H1 (cell line): ENCODE results near the gene PAIP2. TPM values are rescaled to one million over a fixed set of nuclear protein-coding genes. Genes with fewer than 3 reads are reported as not detected.

Experiments used
- CTCF ChIA-PET: fragments of 300-600 bp; sonication (Branson Sonifier 250); formaldehyde crosslinking; loops from one replicate; lab custom pipeline; 2021; ENCODE audit not compliant: partially characterized antibody; lab: Charles Lee
- POLR2A ChIA-PET: fragments of 300-600 bp; sonication (Branson Sonifier 250); formaldehyde crosslinking; loops from one replicate; lab custom pipeline; 2021; ENCODE audit warnings: inconsistent platforms; ENCODE audit not compliant: partially characterized antibody; lab: Charles Lee
- DNase-seq, 2 experiments: peaks; one replicate each; pipeline versions ENCODE4 v3.0.0 to v3.0.0-alpha.2; 2010 to 2022; ENCODE audit warnings: low spot score in 2 of 2, low read depth in 1 of 2, mixed read lengths in 1 of 2
- FAIRE-seq: peaks from 2 replicates; lab custom pipeline; 2011; peaks lifted over from hg19 to GRCh38; lab: Jason Lieb, UNC
- H2AFZ ChIP-seq: 2 replicates; pipeline ENCODE4 v1.8.1; 2012; ENCODE audit warnings: low read length, inconsistent platforms
- H2AK5ac ChIP-seq: 2 replicates; pipeline ENCODE4 v1.6.1; 2013; ENCODE audit warnings: low read depth, low read length
- H2BK120ac ChIP-seq: replicated peaks from 2 replicates; pipeline ENCODE3; 2013; ENCODE audit warnings: low read depth, low read length, inconsistent platforms
- H2BK12ac ChIP-seq: 2 replicates; pipeline ENCODE4 v1.6.1; 2013; ENCODE audit warnings: low read depth, low read length
- H2BK15ac ChIP-seq: 2 replicates; pipeline ENCODE4 v1.6.1; 2013; ENCODE audit warnings: low read length
- H2BK20ac ChIP-seq: 2 replicates; pipeline ENCODE4 v1.6.1; 2013; ENCODE audit warnings: low read length
- H2BK5ac ChIP-seq: 2 replicates; pipeline ENCODE4 v1.6.1; 2013; ENCODE audit warnings: low read depth, low read length
- H3K14ac ChIP-seq: 2 replicates; pipeline ENCODE4 v1.6.1; 2013; ENCODE audit warnings: inconsistent platforms; ENCODE audit not compliant: insufficient read length
- H3K18ac ChIP-seq: 2 replicates; pipeline ENCODE4 v1.6.1; 2013; ENCODE audit warnings: low read length; ENCODE audit errors: extremely low read depth
- H3K23ac ChIP-seq: 2 replicates; pipeline ENCODE4 v1.6.1; 2013; ENCODE audit warnings: inconsistent platforms; ENCODE audit not compliant: insufficient read length
- H3K23me2 ChIP-seq: 2 replicates; pipeline ENCODE4 v1.6.1; 2013; ENCODE audit warnings: low read depth, low read length
- H3K27ac ChIP-seq: 2 replicates; pipeline ENCODE4 v1.6.1; 2011; ENCODE audit warnings: low read depth, low read length, inconsistent platforms
- H3K27me3 ChIP-seq, 4 experiments: replicated peaks in 1 of 4; 1 replicate in 1 of 4; 2 replicates in 3 of 4; pipeline versions ENCODE4 v1.6.1 to v1.8.1; 2011 to 2013; ENCODE audit warnings: low read length in 3 of 4, mild to moderate bottlenecking in 3 of 4, inconsistent platforms in 2 of 4, mixed read lengths in 2 of 4, moderate library complexity in 1 of 4; ENCODE audit not compliant: control insufficient read depth in 3 of 4, insufficient read depth in 3 of 4; ENCODE audit errors: extremely low read depth in 1 of 4
- H3K36me3 ChIP-seq, 4 experiments: 2 replicates each; pipeline versions ENCODE4 v1.6.1 to v1.8.1; 2011 to 2013; ENCODE audit warnings: mild to moderate bottlenecking in 4 of 4, low read length in 3 of 4, moderate library complexity in 2 of 4, control low read depth in 1 of 4, inconsistent platforms in 1 of 4; ENCODE audit not compliant: insufficient read depth in 4 of 4, control insufficient read depth in 2 of 4
- H3K4ac ChIP-seq: replicated peaks from 2 replicates; pipeline ENCODE3; 2013; ENCODE audit warnings: low read length, low read depth, mixed read lengths, inconsistent platforms; ENCODE audit not compliant: insufficient read length
- H3K4me1 ChIP-seq, 4 experiments: replicated peaks in 1 of 4; 1 replicate in 1 of 4; 2 replicates in 3 of 4; pipeline versions ENCODE4 v1.6.1 to v1.8.1; 2011 to 2013; ENCODE audit warnings: low read length in 3 of 4, inconsistent platforms in 2 of 4, mixed read lengths in 1 of 4; ENCODE audit not compliant: insufficient read depth in 4 of 4, control insufficient read depth in 3 of 4
- H3K4me2 ChIP-seq, 2 experiments: 2 replicates each; pipeline versions ENCODE4 v1.6.1 to v1.8.1; 2011 to 2013; ENCODE audit warnings: low read depth in 2 of 2, low read length in 2 of 2, control low read depth in 1 of 2, inconsistent platforms in 1 of 2, mild to moderate bottlenecking in 1 of 2; ENCODE audit not compliant: insufficient read depth in 1 of 2
- H3K4me3 ChIP-seq, 4 experiments: fragments of 200-600, 300-600 bp in 1 of 4; sonication (generic), shearing (Covaris generic), sonication (Bioruptor Twin) in 1 of 4; 2 replicates each; pipeline versions ENCODE4 v1.5.1 to v1.8.1; 2011 to 2016; ENCODE audit warnings: low read length in 4 of 4, low read depth in 3 of 4, control low read depth in 2 of 4, inconsistent platforms in 2 of 4, mild to moderate bottlenecking in 2 of 4, mixed read lengths in 1 of 4, moderate library complexity in 1 of 4; ENCODE audit not compliant: insufficient read depth in 2 of 4; ENCODE audit errors: extremely low read depth in 1 of 4
- H3K56ac ChIP-seq: replicated peaks from 2 replicates; pipeline ENCODE3; 2013; ENCODE audit warnings: low read depth, mild to moderate bottlenecking, mixed read lengths, low read length, inconsistent platforms; ENCODE audit not compliant: insufficient read length
- H3K79me1 ChIP-seq: 2 replicates; pipeline ENCODE4 v1.6.1; 2013; ENCODE audit warnings: low read depth, low read length, control low read depth
- H3K79me2 ChIP-seq, 2 experiments: 2 replicates each; pipeline versions ENCODE4 v1.6.1 to v1.8.1; 2012 to 2013; ENCODE audit warnings: low read length in 2 of 2, mild to moderate bottlenecking in 2 of 2, inconsistent platforms in 1 of 2; ENCODE audit not compliant: insufficient read depth in 2 of 2, control insufficient read depth in 1 of 2
- H3K9ac ChIP-seq, 4 experiments: replicated peaks in 1 of 4; 1 replicate in 1 of 4; 2 replicates in 3 of 4; pipeline versions ENCODE4 v1.6.1 to v1.8.1; 2011 to 2013; ENCODE audit warnings: low read depth in 3 of 4, low read length in 3 of 4, control low read depth in 2 of 4, mild to moderate bottlenecking in 2 of 4, moderate library complexity in 2 of 4, inconsistent platforms in 1 of 4; ENCODE audit errors: extremely low read depth in 1 of 4
- H3K9me3 ChIP-seq, 2 experiments: 2 replicates each; pipeline versions ENCODE4 v1.6.1 to v1.8.1; 2012 to 2013; ENCODE audit warnings: mild to moderate bottlenecking in 2 of 2, moderate library complexity in 2 of 2, control low read depth in 1 of 2, inconsistent platforms in 1 of 2, low read depth in 1 of 2, low read length in 1 of 2, mixed read lengths in 1 of 2; ENCODE audit not compliant: insufficient read depth in 2 of 2
- H4K20me1 ChIP-seq, 2 experiments: replicated peaks in 1 of 2; 2 replicates each; pipeline versions ENCODE3 to v1.8.1; 2011 to 2013; ENCODE audit warnings: inconsistent platforms in 2 of 2, low read length in 2 of 2, mild to moderate bottlenecking in 1 of 2; ENCODE audit not compliant: insufficient read depth in 2 of 2, control insufficient read depth in 1 of 2
- H4K5ac ChIP-seq: 2 replicates; pipeline ENCODE4 v1.6.1; 2013; ENCODE audit warnings: low read length, low read depth, mixed read lengths, inconsistent platforms; ENCODE audit not compliant: insufficient read length
- H4K8ac ChIP-seq: 2 replicates; pipeline ENCODE4 v1.8.0; 2013; ENCODE audit warnings: mild to moderate bottlenecking, moderate library complexity, low read length, inconsistent platforms; ENCODE audit not compliant: insufficient read depth; ENCODE audit errors: extremely low read depth
- H4K91ac ChIP-seq: replicated peaks from 2 replicates; pipeline ENCODE3; 2013; ENCODE audit warnings: low read length, mixed read lengths, inconsistent platforms; ENCODE audit not compliant: insufficient read length
- BRCA1 ChIP-seq: IDR thresholded peaks from 2 replicates; pipeline ENCODE4 v1.6.1; 2012; ENCODE audit warnings: low read depth, low read length, improper control_type of control experiment
- CREB1 ChIP-seq: IDR thresholded peaks from 2 replicates; pipeline ENCODE4 v1.6.1; 2012; ENCODE audit warnings: inconsistent platforms
- CTCF ChIP-seq, 3 experiments: IDR thresholded peaks; 1 replicate in 2 of 3; 2 replicates in 1 of 3; pipeline versions ENCODE4 v1.5.1 to v1.6.1; 2011; ENCODE audit warnings: low read length in 3 of 3, mild to moderate bottlenecking in 3 of 3, inconsistent platforms in 2 of 3, low read depth in 1 of 3, moderate library complexity in 1 of 3; ENCODE audit not compliant: insufficient read depth in 1 of 3; ENCODE audit errors: control extremely low read depth in 1 of 3
- EGR1 ChIP-seq: IDR thresholded peaks from 2 replicates; pipeline ENCODE4 v1.6.1; 2011; ENCODE audit warnings: low read depth, low read length, borderline replicate concordance
- GABPA ChIP-seq: IDR thresholded peaks from 2 replicates; pipeline ENCODE4 v1.6.1; 2011; ENCODE audit warnings: mild to moderate bottlenecking, low read length, moderate library complexity, borderline replicate concordance; ENCODE audit not compliant: insufficient read depth
- HDAC6 ChIP-seq: IDR thresholded peaks from one replicate; pipeline ENCODE4 v1.7.1; 2012; ENCODE audit warnings: low read depth, mild to moderate bottlenecking, inconsistent platforms, low read length, moderate library complexity
- JUN ChIP-seq: IDR thresholded peaks from 2 replicates; pipeline ENCODE4 v1.6.1; 2011; ENCODE audit warnings: low read depth, mild to moderate bottlenecking, improper control_type of control experiment, low read length
- MAFK ChIP-seq: IDR thresholded peaks from 2 replicates; pipeline ENCODE4 v1.6.1; 2012; ENCODE audit warnings: low read depth, mild to moderate bottlenecking, improper control_type of control experiment, low read length
- POLR2A ChIP-seq, 2 experiments: IDR thresholded peaks; 1 replicate in 1 of 2; 2 replicates in 1 of 2; pipeline ENCODE4 v1.6.1; 2011; ENCODE audit warnings: low read depth in 2 of 2, low read length in 2 of 2, mild to moderate bottlenecking in 2 of 2; ENCODE audit errors: control extremely low read depth in 1 of 2
- SIX5 ChIP-seq: IDR thresholded peaks from 2 replicates; pipeline ENCODE4 v1.6.1; 2011; ENCODE audit warnings: mild to moderate bottlenecking, low read depth, low read length
- YY1 ChIP-seq: IDR thresholded peaks from 2 replicates; pipeline ENCODE4 v1.6.1; 2011; ENCODE audit warnings: low read depth, mild to moderate bottlenecking, low read length
- WGBS, 2 experiments: shearing (Covaris generic) in 1 of 2; methylation state at CpG; one replicate each; pipeline versions ENCODE4 v1.1.6 to v1.1.7; 2013 to 2015; ENCODE audit warnings: low lambda C conversion rate in 2 of 2, mixed read lengths in 2 of 2, inconsistent platforms in 1 of 2, low coverage in 1 of 2, missing lambda C conversion rate in 1 of 2; ENCODE audit not compliant: insufficient replicate concordance in 2 of 2, insufficient coverage in 1 of 2, insufficient read length in 1 of 2; ENCODE audit errors: extremely low coverage in 1 of 2, missing lambda C conversion rate in 1 of 2; 5-methylcytosine and 5-hydroxymethylcytosine counted together
- polyA plus RNA-seq, 7 experiments: library from polyadenylated mRNA; depleted of rRNA in 3 of 7; stranded (reverse) in 5 of 7; unstranded in 2 of 7; fragments of >200 nt in 5 of 7; fragments of 200-250 nt in 2 of 7; gene quantifications; 1 replicate in 5 of 7; 2 replicates in 1 of 7; 4 replicates in 1 of 7; pipeline versions ENCODE4 v1.2.1 to v1.2.3, GENCODE V29; 2011 to 2013; ENCODE audit warnings: missing spikeins in 2 of 7, mixed read lengths in 2 of 7
- total RNA-seq: library from RNA; stranded (reverse); fragmentation: NEBNext Ultra II Directional; extraction: Animal tissue kit (Norgen Biotek cat#: 25700); gene quantifications from 2 replicates; pipeline ENCODE4 v1.2.1, GENCODE V29; 2021
- TF ChIP-seq, protein P1 (sequence below): IDR thresholded peaks from 2 replicates; pipeline ENCODE4 v1.6.1; 2012; ENCODE audit warnings: inconsistent platforms

The PAIP2 gene
- total and polyA plus RNA-seq, 2 of the 8 experiments (the other 6 are each of a cell fraction or from before 2014, with no cell fraction given), result 87.6 to 162 TPM

GRCh38 chr5:139342423-139342723 is 719 bp downstream of the PAIP2 start:
- no peak overlapping the region for H2BK15ac ChIP-seq
- no peak overlapping the region for H2BK120ac ChIP-seq
- H3K18ac ChIP-seq, result no peak overlapping the region
- WGBS, 2 experiments, result 3% methylated on average over 14 of the region's 16 CpGs; no CpG with 5 or more reads in 1 of the 2 experiments
- DNase-seq (no peak), FAIRE-seq (no peak)
- peaks cover 0 to 7% (median under 1%) of the 10 kb centered on the region in 4 experiments; a peak in 4 of 7 replicates for H3K4me1 ChIP-seq
- H3K4me2 ChIP-seq, result peak overlapping the region; percentile 80 to 97
- H2BK20ac ChIP-seq, result no peak overlapping the region
- H3K56ac ChIP-seq, result no peak overlapping the region
- peaks cover 4% of the 10 kb centered on the region for H3K79me1 ChIP-seq
- H2BK5ac ChIP-seq, result no peak overlapping the region; the same call in 1 of the 2 replicates
- H2AK5ac ChIP-seq, result no peak overlapping the region
- POLR2A ChIA-PET, result interaction anchor here (0.7 to 5.4 kb wide), 43 partner anchors 9 to 877 kb away, joined by 3 to 111 read pairs (median 5); partner anchors contain the start of genes DNAJC18, EGR1, HSPA9 and MATR3
- no peak overlapping the region for H2AFZ ChIP-seq
- CTCF ChIA-PET, result interaction anchor here (0.6 to 2.3 kb wide), 13 partner anchors 10 to 294 kb away, joined by 3 to 12 read pairs (median 4); partner anchors contain the start of genes MATR3 and PROB1
- no peak overlapping the region for H3K23ac ChIP-seq
- H3K27ac ChIP-seq, result peak overlapping the region; percentile 99
- no peaks in the 10 kb centered on the region for H3K27me3 ChIP-seq
- H4K5ac ChIP-seq, result peak overlapping the region; percentile 51
- H3K9me3 ChIP-seq, result no peaks in the 10 kb centered on the region
- H3K9ac ChIP-seq, result peak overlapping the region; percentile 95 to 99 (median 96)
- peaks cover 7% of the 10 kb centered on the region; the same call in 1 of the 2 replicates for H3K23me2 ChIP-seq
- no peak overlapping the region for H4K91ac ChIP-seq
- H2BK12ac ChIP-seq, result no peak overlapping the region
- H3K79me2 ChIP-seq, result peaks cover 37 to 51% of the 10 kb centered on the region in 2 experiments
- H3K4ac ChIP-seq, result no peak overlapping the region
- H4K20me1 ChIP-seq, result peaks cover 14% of the 10 kb centered on the region in 2 experiments
- no peak overlapping the region for H3K14ac ChIP-seq
- H3K4me3 ChIP-seq, result peak overlapping the region; percentile 82 to 94 (median 88)
- H3K36me3 ChIP-seq, result peaks cover 0 to 15% (median 0%) of the 10 kb centered on the region in 4 experiments; a peak in 3 of 8 replicates
- no peak overlapping the region for H4K8ac ChIP-seq
- no peak for TF ChIP-seq POLR2A (IDR thresholded peaks at IDR 0.05; ENCODE audit: control extremely low read depth in 1 of 2, low read depth in 2 of 2, low read length in 2 of 2)
- TF ChIP-seq CTCF (IDR thresholded peaks at IDR 0.05; ENCODE audit: control extremely low read depth in 1 of 3, insufficient read depth in 1 of 3, low read depth in 1 of 3, low read length in 3 of 3), result no peak
- no peak for TF ChIP-seq YY1
- no peak for TF ChIP-seq BRCA1
- no peak for TF ChIP-seq CREB1
- TF ChIP-seq HDAC6, result no peak
- no peak for TF ChIP-seq SIX5
- TF ChIP-seq GABPA, result no peak
- no peak for TF ChIP-seq JUN
- TF ChIP-seq, protein P1, sequence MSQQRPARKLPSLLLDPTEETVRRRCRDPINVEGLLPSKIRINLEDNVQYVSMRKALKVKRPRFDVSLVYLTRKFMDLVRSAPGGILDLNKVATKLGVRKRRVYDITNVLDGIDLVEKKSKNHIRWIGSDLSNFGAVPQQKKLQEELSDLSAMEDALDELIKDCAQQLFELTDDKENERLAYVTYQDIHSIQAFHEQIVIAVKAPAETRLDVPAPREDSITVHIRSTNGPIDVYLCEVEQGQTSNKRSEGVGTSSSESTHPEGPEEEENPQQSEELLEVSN, result peak; percentile 31; the same call in 1 of the 2 replicates
- no peak for TF ChIP-seq MAFK
- no peak for TF ChIP-seq EGR1
